GM03348 (cell line): ENCODE data around the gene TEX261.
"Not testable (repeated sequence)": the region's sequence is repeated elsewhere in the genome, so short reads cannot be mapped to it uniquely, and the experiment has no call there.

ENCODE experiments used
- DNase-seq: peaks from one replicate; pipeline ENCODE4 v3.0.0; 2012; ENCODE audit warnings: low spot score

TEX261 gene

DNA sequence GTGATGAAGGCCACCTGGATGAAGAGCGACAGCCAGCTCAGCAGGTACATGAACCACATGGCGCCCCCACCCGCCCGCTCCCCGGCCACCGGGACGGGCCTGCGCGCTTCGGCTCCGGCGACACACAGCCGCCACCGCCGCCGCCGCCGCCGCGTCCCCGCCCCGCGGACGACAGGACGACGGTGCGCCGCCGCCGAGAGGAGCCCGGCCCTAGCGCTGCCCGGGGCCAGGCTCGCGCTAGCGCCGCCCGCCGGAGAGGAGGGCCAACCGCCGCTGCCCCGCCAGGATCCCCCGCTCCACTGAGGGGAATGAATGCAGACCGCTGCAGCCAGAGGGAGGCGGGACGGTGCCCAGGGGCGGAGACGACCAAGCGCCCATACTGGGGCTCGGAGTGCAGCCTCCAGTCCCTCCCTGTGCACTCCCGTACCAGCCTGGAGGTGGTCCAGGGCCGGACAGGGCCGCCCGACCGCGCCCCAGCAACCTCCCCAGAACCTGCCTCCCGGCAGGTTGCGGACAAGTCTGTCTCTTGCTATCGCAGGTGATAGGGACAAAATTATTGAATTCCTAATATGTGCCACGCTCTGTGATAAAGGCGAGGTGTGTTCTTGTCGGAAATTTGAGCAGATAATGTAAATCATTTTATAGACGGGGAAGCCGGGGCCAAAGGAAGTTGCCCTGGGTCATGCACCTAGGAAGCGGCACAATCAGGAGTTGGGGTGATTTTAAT lies at the start of gene TEX261:
Gene TEX261 (minus strand): TSS at position 175 of the 727 bp plus-strand sequence. CDS start 116 bp downstream, at position 59.
- peak; percentile 98 for DNase-seq

DNA sequence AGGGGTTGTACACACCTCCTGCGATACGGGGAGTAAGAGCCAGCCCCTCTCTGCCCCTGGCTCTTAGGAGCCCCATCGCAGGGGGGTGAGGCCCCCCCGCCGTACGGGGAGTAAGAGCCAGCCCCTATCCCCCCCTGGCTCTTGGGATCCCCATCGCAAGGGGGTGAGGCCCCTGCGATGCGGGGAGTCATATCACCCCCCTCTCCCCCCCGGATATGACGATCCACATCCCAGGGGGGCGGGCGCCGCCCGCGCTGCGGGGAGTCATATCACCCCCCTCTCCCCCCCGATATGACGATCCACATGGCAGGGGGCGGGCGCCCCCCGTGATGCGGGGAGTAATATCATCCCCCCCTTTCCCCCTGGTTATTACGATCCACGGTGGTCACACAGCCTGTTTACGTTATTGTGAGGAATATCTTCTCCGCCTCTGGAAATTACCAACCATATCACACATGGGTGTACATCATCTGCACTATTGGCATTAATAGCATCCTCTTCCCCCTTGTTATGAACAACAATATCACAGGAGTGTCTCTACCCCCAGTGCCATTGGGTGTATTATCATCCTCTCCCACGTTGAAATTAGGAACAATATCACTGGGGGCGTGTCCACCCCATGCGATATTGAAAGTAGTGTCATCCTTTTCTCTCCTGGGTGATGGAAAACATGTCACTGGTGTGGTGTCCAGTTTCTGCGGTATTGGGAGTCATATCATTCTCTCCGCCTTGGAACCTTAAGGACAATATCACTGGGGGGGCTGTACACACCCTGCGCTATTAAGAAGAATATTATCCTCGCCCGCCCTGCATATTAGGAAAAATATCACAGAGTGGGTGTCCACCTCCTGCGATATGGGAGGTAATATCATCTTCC lies 49.1 kb upstream of the TEX261 start:
- DNase-seq = no peak

DNA sequence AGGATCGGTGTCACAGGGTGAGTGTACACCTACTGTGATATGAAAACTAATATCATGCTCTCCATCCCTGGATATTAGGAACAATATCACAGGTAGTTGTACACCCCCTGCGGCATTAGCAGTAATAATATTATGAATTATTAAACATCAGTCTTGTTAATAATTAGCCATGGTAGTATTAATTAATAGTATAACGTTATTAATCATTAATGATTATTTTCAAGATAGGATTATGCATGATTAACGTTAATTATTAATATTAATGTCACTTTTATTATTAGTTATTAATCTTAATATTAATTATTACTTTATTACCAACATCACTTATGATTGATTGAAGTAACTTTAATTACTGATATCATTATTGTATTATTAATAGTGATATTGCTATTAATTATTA lies 47.6 kb upstream of the TEX261 start:
- no peak for DNase-seq

DNA sequence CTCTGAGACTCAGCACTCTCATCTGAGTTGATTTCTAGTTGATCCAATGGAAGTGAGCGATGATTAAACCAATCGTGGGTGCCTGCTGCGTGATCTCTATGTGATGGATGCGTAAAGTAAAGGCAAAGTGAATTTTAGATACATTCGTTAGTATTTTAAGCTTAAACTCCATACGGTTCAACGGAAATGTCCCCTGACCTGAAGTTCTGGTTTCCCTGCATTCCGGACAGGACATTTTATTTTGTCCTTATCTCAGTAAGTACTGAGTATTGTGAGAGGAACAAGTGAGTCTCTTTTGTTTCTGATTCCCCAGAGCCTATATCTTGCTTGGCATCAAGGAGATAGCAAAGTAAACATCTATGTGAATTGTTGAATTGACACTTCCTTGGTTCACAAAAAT lies 41.6 kb upstream of the TEX261 start:
- not testable (repeated sequence) for DNase-seq

DNA sequence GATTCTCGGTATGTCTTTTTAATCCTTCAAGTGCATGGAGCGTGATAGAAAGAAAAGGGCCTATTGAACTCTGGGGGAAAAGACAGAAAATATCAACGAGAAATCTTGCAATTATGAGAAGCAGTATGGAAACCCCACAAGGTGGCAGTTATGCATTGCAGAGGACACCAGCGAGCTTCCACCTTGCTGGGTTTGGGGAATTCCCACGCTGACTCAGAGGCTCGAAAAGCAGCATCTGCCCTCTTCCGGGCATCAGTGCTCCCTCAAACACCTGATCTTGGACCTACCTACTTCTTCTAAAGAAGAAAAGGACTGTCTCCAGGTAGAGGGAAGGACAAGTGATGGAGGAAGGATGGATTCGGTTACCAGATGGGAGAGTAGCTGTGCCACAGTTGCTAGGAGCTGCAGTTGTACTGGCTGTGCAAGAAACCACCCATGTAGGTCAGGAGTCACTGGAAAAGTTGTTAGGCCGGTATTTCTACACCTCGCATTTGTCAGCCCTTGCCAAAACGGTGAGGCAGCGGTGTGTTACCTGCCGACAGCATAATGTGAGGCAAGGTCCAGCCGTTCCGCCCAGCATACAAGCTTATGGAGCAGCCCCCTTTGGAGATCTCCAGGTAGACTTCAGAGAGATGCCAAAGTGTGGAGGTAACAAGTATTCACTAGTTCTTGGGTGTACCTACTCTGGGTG lies 29.0 kb upstream of the TEX261 start:
- not testable (repeated sequence) for DNase-seq

DNA sequence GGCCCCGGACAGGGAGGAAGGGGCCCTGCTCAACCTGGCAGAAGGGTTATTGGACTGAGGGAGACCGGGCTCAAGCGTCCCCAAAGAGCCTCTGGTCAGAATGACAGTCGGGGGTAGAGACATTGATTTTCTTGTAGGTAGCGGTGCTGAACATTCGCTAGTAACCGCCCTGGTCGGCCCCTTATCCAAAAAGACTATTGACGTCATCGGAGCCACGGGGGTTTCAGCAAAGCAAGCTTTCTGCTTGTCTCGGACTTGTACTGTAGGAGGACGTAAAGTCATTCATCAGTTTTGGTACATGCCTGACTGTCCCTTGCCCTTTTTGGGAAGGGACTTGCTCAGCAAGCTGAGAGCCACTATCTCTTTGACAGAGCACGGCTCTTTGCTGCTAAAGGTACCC lies 26.7 kb upstream of the TEX261 start:
- not testable (repeated sequence) for DNase-seq

DNA sequence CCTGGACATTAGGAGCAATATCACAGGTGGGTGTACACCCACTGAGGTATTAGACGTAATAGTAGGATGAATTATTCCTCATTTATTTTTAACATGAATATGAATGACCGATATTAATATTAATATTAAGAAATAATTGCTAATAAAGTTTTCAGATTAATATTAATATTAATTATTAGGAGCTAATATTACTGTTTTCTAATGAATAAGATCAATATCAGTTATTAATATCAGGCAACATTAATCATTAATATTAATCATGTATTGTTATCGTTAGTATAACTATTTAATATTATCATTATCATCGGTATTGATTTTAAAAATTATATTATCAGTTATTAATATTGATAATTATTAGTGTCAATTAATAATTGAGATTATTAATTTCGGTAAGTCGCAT lies 25.3 kb upstream of the TEX261 start:
- not testable (repeated sequence) for DNase-seq

DNA sequence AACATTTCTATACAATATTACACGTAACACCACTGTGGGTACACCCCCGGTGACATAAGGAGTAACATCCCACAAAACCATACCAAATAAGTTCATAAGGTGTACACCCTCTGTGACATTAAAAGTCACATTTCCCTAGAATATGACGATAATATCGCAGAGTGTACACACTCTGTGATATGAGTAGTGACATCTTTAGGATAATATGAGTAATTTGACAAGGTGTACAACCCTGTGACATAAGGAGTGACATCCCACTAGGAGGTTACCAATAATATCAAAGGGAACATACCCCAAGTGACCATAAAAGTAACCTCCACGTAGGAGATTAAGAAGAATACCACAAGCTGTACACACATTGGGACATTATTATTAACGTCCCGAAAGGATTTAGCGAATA lies 24.0 kb upstream of the TEX261 start:
- no peak for DNase-seq

DNA sequence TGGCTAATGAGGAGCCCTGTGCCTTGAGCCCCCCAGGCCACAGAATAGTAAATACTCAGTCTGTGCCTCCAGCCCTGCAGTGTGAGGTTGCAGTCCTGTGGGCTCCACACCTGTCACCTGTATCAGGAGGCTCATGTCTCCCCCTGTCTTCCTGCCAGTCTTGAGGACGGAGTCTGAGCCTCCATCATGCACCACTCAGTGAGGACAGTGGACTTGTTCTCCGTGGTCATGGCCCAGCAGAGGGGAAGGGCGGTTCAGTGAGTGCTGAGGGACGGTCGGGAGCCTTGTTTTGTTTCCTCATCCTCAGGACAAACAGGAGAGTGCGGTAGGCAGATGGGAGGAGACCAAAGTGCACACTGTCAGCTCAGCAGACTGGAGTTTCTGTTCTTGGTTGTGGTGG lies 17.1 kb upstream of the TEX261 start:
- not testable (repeated sequence) for DNase-seq

DNA sequence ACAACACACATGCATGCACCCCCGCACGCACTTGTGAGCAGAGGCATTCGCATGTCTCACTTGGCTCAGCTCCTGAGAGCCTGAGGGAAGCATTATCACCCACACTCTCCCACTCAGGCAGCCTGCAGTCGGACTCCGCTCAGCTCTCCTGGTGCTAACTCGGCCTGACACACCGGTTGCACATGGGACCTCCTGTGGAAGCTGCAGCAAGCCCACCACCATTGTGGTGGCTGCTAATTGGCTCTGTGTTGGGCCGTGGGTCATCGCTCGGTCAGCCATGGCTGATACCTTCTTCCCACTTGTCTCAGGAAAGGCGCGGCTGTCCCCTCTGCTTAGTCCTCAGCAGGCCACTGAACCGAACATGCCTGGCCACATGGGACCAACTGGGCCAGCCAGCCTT lies 13.7 kb upstream of the TEX261 start:
- DNase-seq = peak; percentile 1

DNA sequence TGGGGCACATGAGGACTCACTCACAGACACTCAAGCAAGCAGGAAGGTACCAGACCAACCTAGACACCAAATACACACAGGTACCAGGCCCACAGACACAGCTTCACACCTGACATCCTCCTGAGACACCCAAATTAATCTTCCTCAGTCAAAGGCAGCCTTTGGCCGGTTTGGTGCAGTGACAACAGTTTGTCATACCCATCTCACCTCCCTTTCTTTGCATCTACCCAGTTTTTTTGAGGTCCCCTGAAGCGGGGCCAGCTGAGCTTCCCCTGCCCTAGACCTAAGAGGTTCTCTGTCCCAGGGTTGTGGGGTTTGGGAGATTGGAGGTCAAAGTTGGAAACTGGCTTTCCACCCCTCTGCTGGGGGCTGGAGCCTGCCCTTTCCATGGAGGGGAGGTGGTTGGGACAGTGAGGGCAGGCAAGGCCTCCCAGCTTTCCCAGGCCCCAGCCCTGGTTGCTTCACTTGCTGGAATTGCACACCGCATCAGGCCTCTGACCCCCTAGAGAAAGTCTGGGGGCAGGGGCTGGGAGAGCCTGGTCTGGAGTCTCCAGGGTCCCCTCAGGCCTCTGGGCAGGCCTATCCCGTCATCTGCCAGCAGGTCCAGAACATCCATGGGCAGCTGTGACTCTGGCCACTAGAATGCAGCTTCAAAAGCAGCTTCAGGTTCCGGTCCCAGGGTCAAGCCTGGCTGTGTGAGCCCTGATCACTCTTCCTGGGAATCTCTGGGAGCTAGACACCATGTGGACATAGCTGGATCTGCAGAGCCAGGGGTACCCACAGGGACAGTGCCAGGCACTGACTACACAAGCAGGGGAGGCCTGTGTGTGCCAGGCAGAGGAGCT lies 12.5 kb upstream of the TEX261 start:
- peak; percentile 12 for DNase-seq

DNA sequence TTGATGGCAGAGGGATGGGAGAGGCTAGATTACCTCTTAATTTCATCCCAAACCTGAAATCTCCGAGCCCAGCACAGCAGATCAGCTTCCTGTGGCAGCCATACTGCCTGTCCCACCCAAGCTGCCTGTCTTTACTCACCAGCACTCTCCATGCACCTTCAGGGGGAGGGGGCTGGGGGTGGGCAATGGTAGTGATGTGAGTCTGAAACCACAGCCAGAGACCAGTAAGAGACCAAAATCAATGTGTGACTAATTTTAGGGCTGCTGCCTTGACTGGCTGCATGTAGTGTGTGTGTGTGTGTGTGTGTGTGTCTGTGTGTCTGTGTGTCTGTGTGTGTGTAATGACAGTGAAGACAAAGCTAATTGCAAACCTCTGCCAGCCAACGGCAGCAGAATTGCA lies 11.7 kb upstream of the TEX261 start:
- DNase-seq = no peak

DNA sequence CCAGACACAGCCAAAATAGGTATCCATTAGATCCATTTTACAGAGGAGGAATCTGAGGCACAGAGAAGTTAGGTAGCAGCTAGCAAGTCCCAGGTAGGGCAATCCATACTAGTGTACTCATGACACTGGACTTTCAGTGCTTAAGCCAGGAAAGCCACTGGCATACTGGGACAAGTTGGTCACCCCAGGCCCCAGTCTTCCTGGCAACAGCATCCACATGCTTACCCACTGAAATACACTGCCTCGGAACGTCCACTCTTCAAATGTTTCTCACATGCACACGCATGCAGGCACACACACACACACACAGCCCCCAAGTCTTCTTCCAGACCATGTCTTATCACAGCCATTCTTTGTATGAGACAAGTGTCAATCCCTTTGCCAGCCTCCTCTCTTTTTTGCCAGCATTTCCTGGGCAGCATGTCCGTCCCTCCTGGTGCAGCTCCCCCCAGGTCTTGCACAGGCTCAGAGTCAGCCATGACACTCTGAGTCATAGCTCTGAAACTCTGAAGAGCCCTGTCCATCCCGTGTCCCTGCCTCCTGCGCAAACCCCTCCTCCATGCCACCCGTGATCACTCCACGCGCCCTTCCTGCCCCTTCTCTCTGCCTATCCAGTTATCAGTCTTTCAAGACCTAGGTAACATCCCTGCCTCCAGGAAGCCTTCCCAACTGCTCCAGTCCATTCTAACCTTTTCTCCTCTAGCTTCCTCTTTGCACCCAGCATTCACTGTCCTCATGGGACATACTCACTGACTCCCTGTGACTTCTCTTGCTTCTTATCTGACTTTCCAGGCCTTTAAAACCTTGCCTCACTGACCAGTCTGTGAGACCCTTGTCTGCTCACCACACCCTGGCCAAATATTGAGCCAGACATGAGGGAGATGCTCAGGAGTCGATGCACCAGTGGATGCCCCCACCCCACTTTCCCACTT lies 10.9 kb upstream of the TEX261 start:
- peak; percentile 11 for DNase-seq

DNA sequence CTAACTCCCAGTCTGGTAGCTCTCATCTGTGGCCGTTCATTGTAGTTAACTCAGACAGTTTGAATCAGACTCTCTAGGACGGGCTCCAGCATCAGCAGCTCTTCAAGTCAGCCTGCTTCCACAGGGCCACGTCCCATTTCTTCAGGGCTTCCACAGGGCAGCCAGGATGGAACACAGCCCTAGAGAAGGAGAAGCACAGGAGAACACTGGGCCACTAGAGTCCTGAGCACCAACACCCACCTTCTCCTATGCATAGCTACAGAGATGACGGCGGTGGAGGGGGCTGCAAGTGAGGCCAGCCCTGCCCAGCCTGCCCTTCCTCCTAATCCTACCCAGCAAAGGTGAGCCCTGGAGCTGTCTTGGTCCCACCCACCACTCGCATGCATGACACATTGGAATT lies 10.2 kb upstream of the TEX261 start:
- DNase-seq = peak; percentile 2

DNA sequence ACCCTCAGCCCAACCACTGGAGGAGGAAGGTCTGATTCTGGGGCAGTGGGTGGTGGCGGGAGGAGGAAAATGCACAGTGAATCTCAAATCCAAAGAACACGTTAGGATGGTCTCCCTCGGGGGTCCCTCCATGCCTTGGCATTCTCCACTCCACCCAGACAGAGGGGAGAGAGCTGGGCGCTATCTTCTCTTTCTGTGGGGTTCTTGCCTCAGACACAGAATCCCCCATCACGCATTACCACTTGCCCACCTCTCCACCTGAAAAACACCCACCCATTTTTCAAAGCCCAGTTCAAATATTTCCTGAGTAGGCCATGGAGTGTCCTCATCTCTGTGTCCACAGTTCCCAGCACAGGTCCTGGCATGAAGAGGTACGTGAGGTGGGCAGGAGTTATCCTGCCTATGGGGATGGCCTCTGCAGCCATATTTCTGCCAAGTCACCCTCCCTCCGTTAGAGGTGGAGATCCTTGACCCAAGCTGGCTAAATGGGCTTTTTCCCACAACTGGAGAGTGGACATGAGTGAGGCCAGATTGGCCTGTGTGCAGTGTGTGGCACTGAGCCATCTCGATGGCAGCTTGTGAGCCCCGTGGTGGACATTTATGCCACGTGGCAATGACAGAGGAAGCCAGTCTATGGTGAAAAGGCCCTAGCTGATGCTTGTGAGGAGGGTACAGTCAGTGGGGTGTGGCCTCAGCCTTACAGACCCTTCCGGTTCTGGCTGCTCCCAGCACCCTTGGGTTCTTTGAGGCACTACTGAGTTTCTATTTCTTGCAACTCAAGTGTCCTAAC lies 9.5 kb upstream of the TEX261 start:
- DNase-seq = peak; percentile 1

DNA sequence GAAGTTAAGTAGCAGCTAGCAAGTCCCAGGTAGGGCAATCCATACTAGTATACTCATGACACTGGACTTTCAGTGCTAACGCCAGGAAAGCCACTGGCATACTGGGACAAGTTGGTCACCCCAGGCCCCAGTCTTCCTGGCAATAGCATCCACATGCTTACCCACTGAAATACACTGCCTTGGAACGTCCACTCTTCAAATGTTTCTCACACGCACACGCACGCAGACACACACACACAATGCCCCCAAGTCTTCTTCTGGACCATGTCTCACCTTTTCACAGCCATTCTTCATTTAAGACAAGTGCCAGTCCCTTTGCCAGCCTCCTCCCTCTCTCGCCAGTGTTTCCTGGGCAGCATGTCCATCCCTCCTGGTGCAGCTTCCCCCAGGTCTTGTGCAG lies 8.7 kb upstream of the TEX261 start:
- DNase-seq = peak; percentile 2

DNA sequence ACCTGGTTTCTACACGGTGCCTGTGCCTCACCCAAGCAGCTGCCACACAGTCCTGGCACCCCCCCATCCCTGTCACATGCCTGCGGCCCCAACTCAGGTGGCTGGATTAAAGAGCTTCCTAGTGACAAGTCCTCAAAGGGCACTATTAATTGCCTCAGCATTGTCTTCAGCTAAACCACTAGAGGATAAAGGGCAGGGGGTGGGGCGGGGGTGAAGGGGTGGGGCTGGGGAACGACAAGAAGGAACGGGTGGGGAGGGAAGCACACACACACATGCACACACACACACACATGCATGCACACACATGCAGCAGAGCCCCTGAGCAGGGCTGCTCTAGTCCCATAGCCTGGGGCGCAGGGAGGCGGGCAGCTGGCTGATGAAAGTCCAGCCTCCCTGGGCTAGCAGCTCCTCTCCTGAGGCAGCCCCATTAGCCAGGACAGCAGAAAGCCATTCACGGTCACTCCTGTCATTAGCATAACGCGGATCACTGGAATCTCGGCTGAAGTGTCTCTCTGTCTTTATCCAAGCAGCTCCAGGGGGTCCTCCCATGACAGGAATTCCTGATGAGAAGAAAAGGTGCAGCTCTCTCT lies 7.4 kb upstream of the TEX261 start:
- DNase-seq = peak; percentile 2

DNA sequence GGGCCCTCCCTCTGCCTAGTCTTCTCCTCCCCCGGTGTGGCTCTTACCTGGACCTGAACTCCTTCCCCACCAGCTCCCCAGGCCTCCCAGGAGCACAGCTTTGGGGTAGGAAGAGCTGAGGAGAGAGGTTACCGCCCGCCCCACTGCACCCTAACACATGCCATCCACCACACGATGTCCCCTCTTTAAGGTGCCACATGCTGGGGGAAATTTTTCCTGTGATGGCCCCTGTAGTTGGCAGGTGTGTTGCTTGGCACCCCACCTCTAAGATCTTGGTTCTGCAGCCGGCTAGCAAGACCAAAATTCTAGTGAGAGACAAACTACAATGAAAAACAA lies 6.9 kb upstream of the TEX261 start:
- peak; percentile 4 for DNase-seq

DNA sequence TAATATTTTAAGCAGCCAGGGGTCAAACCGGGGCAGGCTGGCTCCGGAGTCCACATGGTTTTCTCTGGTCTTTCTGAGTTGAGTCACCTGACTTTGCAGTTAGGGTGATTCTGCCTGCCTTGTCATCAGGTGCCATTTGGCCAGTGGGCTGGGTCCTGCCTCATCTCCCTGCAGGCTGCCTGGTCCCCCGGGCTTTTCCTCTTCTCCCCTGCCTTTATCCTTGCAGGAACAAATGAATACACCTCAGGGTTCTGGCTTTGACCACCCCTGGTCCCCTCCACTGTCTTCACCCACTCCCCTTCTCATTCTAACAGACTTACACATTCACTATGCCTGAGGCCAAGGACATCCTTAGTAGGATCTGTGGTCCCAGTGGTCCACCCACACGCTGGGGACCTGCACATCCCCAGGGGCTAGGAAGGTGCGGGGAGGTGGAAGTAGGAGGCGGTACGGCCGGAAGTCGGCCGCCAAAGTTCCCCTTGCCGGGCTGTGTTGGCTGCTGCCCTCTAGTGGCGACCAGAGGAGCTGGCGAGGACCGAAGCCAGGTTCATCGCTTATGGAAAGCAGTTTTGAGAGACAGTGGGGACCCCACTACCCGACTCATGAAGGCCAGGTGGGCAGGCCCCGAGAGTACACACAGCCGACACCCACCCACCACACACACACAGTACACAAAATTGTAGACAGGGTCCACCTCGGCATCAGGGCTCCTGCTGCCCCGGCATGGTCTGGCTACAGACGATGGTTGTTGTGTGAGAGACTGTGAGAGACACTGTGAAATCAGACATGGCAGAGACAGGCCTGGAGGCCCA lies 6.3 kb upstream of the TEX261 start:
- peak; percentile 91 for DNase-seq
